IPS-18c (cell line): ENCODE data around the gene CD36.

Source experiments
- H3K4me3 ChIP-seq: 2 replicates; pipeline ENCODE4 v1.7.0; 2013; ENCODE audit warnings: low read depth, mild to moderate bottlenecking, low read length, moderate library complexity; ENCODE audit not compliant: insufficient read depth
- H3K9me3 ChIP-seq: one replicate; pipeline ENCODE4 v1.6.1; 2013; ENCODE audit warnings: mild to moderate bottlenecking, low read length, moderate library complexity; ENCODE audit not compliant: control insufficient read depth, insufficient read depth

The CD36 gene

GRCh38 chr7:80618096-80618495 is 20.3 kb upstream of the CD36 start:
- Histone ChIP-seq H3K4me3 (no peak overlapping the region), H3K9me3 (no peaks in the 10 kb centered on the region)

GRCh38 chr7:80619741-80620140 is 18.7 kb upstream of the CD36 start:
- H3K9me3 ChIP-seq: no peaks in the 10 kb centered on the region

GRCh38 chr7:80622541-80622940 is 15.9 kb upstream of the CD36 start:
- no peak overlapping the region for H3K4me3 ChIP-seq

More at GRCh38 chr7:80619741-80620140, 18.7 kb upstream of the CD36 start:
- H3K4me3 ChIP-seq: no peak overlapping the region

GRCh38 chr7:80623503-80624252 is 14.8 kb upstream of the CD36 start:
- Histone ChIP-seq H3K4me3 (no peak overlapping the region), H3K9me3 (no peaks in the 10 kb centered on the region)

More at GRCh38 chr7:80622541-80622940, 15.9 kb upstream of the CD36 start:
- H3K9me3 ChIP-seq: no peaks in the 10 kb centered on the region

GRCh38 chr7:80624763-80625162 is 13.7 kb upstream of the CD36 start:
- H3K4me3 ChIP-seq: no peak overlapping the region
- H3K9me3 ChIP-seq: no peaks in the 10 kb centered on the region

- Histone ChIP-seq H3K4me3 (no peak overlapping the region), H3K9me3 (no peaks in the 10 kb centered on the region)
Observed at GRCh38 chr7:80629023-80629422, 9.4 kb upstream of the CD36 start.

- Histone ChIP-seq H3K4me3 (no peak overlapping the region), H3K9me3 (no peaks in the 10 kb centered on the region)
Observed at GRCh38 chr7:80630608-80631405, 7.6 kb upstream of the CD36 start.

- Histone ChIP-seq H3K4me3 (no peak overlapping the region), H3K9me3 (no peaks in the 10 kb centered on the region)
Observed at GRCh38 chr7:80631421-80631820, 7.0 kb upstream of the CD36 start.

- Histone ChIP-seq H3K4me3 (no peak overlapping the region), H3K9me3 (no peaks in the 10 kb centered on the region)
Observed at GRCh38 chr7:80632139-80632538, 6.3 kb upstream of the CD36 start.

- no peaks in the 10 kb centered on the region for H3K9me3 ChIP-seq
- H3K4me3 ChIP-seq: no peak overlapping the region
Observed at GRCh38 chr7:80632819-80633218, 5.6 kb upstream of the CD36 start.

- no peak overlapping the region for H3K4me3 ChIP-seq
- H3K9me3 ChIP-seq: no peaks in the 10 kb centered on the region
Observed at GRCh38 chr7:80634505-80634904, 3.9 kb upstream of the CD36 start.

- Histone ChIP-seq H3K9me3 (no peaks in the 10 kb centered on the region), H3K4me3 (no peak overlapping the region)
Observed at GRCh38 chr7:80635533-80635932, 2.9 kb upstream of the CD36 start.

GRCh38 chr7:80635998-80636397 is 2.4 kb upstream of the CD36 start:
- Histone ChIP-seq H3K9me3 (no peaks in the 10 kb centered on the region), H3K4me3 (no peak overlapping the region)

- H3K4me3 ChIP-seq: no peak overlapping the region
- no peaks in the 10 kb centered on the region for H3K9me3 ChIP-seq
Observed at GRCh38 chr7:80636709-80637108, 1.7 kb upstream of the CD36 start.

- H3K4me3 ChIP-seq: no peak overlapping the region
- no peaks in the 10 kb centered on the region for H3K9me3 ChIP-seq
Observed at GRCh38 chr7:80637454-80637853, 988 bp upstream of the CD36 start.

- H3K9me3 ChIP-seq: no peaks in the 10 kb centered on the region
- H3K4me3 ChIP-seq: no peak overlapping the region
Observed at GRCh38 chr7:80639011-80639410, 569 bp downstream of the CD36 start.

GRCh38 chr7:80640846-80641245 is 2.4 kb downstream of the CD36 start:
- no peaks in the 10 kb centered on the region for H3K9me3 ChIP-seq
- H3K4me3 ChIP-seq: no peak overlapping the region

GRCh38 chr7:80641548-80641947 is 3.1 kb downstream of the CD36 start:
- no peaks in the 10 kb centered on the region for H3K9me3 ChIP-seq
- H3K4me3 ChIP-seq: no peak overlapping the region
